Occipital lobe (tissue), 2 donors: Measurements from ENCODE around the gene ARID3A. TPM values are rescaled to one million over a fixed set of nuclear protein-coding genes. Genes with fewer than 3 reads are reported as not detected.
A peak's percentile ranks its signal among the peaks of the same experiment; 100 is the strongest.

Experiments used
- DNase-seq: peaks from one replicate; lab custom pipeline; 2025; lab: John Stamatoyannopoulos, UW
- total RNA-seq: library from RNA; depleted of rRNA; stranded (reverse); fragments of >200 nt; gene quantifications from one replicate; pipeline ENCODE4 v1.2.3, GENCODE V29; 2014

ARID3A gene
- total RNA-seq, 1 donor from 2014 or later = 8.0 TPM

GRCh38 chr19:960601-960938 is 34.7 kb downstream of the ARID3A start:
- DNase-seq = no peak

- no peak for DNase-seq
Measured at GRCh38 chr19:961866-962620, 36.2 kb downstream of the ARID3A start.

GRCh38 chr19:962683-963400 is 37.0 kb downstream of the ARID3A start:
- no peak for DNase-seq

GRCh38 chr19:963486-963951 is 37.7 kb downstream of the ARID3A start:
- no peak for DNase-seq

- no peak for DNase-seq
Measured at GRCh38 chr19:964116-964520, 38.3 kb downstream of the ARID3A start.

- DNase-seq = no peak
Measured at GRCh38 chr19:964761-965694, 39.2 kb downstream of the ARID3A start.

- DNase-seq = no peak
Measured at GRCh38 chr19:966485-967088, 40.8 kb downstream of the ARID3A start.

GRCh38 chr19:970695-971094 is 44.9 kb downstream of the ARID3A start:
- no peak for DNase-seq

GRCh38 chr19:971795-972194 is 46.0 kb downstream of the ARID3A start:
- no peak for DNase-seq

GRCh38 chr19:972281-972680 is 46.4 kb downstream of the ARID3A start:
- no peak for DNase-seq

GRCh38 chr19:973726-974563 is 48.1 kb downstream of the ARID3A start:
- DNase-seq = no peak

GRCh38 chr19:974564-975257 is 48.9 kb downstream of the ARID3A start:
- DNase-seq = no peak

- DNase-seq = no peak
Measured at GRCh38 chr19:976476-976875, 50.6 kb downstream of the ARID3A start.

- DNase-seq = no peak
Measured at GRCh38 chr19:977058-977464, 51.2 kb downstream of the ARID3A start.

- no peak for DNase-seq
Measured at GRCh38 chr19:979318-979741, 53.5 kb downstream of the ARID3A start.

- DNase-seq = no peak
Measured at GRCh38 chr19:980133-980998, 54.5 kb downstream of the ARID3A start.

GRCh38 chr19:982567-983170 is 56.8 kb downstream of the ARID3A start:
- DNase-seq = peak; percentile 46

- DNase-seq = peak; percentile 88
Measured at GRCh38 chr19:984165-984967, 58.5 kb downstream of the ARID3A start, which contains the start of gene WDR18. Gene WDR18 (plus strand): TSS chr19:984345. CDS start chr19:984354, 9 bp downstream.
